AG09319 (cell line): ENCODE data around the gene NOS2.

Experiments
- DNase-seq: peaks from one replicate; pipeline ENCODE4 v3.0.0-alpha.2; 2010; ENCODE audit warnings: low read depth; ENCODE audit errors: extremely low read depth
- CTCF ChIP-seq: IDR thresholded peaks from 2 replicates; pipeline ENCODE4 v1.5.1; 2011; ENCODE audit warnings: low read depth, mild to moderate bottlenecking, inconsistent platforms, low read length, moderate library complexity

NOS2 gene

GRCh38 chr17:27792095-27792494 is 8.2 kb downstream of the NOS2 start:
- no peak for DNase-seq
- TF ChIP-seq CTCF, result no peak

- no peak for TF ChIP-seq CTCF
- no peak for DNase-seq
Measured at GRCh38 chr17:27788919-27789318, 11.4 kb downstream of the NOS2 start.

- no peak for DNase-seq
- TF ChIP-seq CTCF, result no peak
Measured at GRCh38 chr17:27783440-27784350, 16.6 kb downstream of the NOS2 start.

GRCh38 chr17:27782791-27783206 is 17.5 kb downstream of the NOS2 start:
- no peak for DNase-seq
- TF ChIP-seq CTCF, result no peak

- no peak for DNase-seq
- no peak for TF ChIP-seq CTCF
Measured at GRCh38 chr17:27780828-27781404, 19.4 kb downstream of the NOS2 start.

- DNase-seq, result no peak
- no peak for TF ChIP-seq CTCF
Measured at GRCh38 chr17:27780092-27780827, 20.1 kb downstream of the NOS2 start.

- TF ChIP-seq CTCF, result no peak
- DNase-seq, result no peak
Measured at GRCh38 chr17:27778183-27778582, 22.1 kb downstream of the NOS2 start.
